Stimulated activated CD4-positive, alpha-beta T cell treated with anti-CD3 and anti-CD28 coated beads, Interleukin-15, amount 100 ng/mL, for 1 hour (primary cell): Measurements from ENCODE around the gene CMSS1.

Experiments
- DNase-seq, 2 donors: peaks; one replicate each; pipeline ENCODE4 v3.0.0-alpha.2; 2020; ENCODE audit warnings: low read depth in 1 of 2, low spot score in 1 of 2

Gene CMSS1

GRCh38 chr3:99981138-99981537, 163.5 kb downstream of the CMSS1 start:
- DNase-seq: no peak

- no peak for DNase-seq
Measured at GRCh38 chr3:99982650-99983049, 165.0 kb downstream of the CMSS1 start.

GRCh38 chr3:99984139-99984538, 166.5 kb downstream of the CMSS1 start:
- no peak for DNase-seq

- no peak for DNase-seq
Measured at GRCh38 chr3:99984668-99985067, 167.0 kb downstream of the CMSS1 start.

GRCh38 chr3:99990179-99990578, 172.5 kb downstream of the CMSS1 start:
- DNase-seq: no peak

- no peak for DNase-seq
Measured at GRCh38 chr3:99997293-99997692, 179.6 kb downstream of the CMSS1 start.

- no peak for DNase-seq
Measured at GRCh38 chr3:99999536-99999935, 181.9 kb downstream of the CMSS1 start.

- no peak for DNase-seq
Measured at GRCh38 chr3:100001083-100001482, 183.4 kb downstream of the CMSS1 start.

- DNase-seq: no peak
Measured at GRCh38 chr3:100001526-100002270, 184.0 kb downstream of the CMSS1 start.

GRCh38 chr3:100002599-100003350, 185.1 kb downstream of the CMSS1 start:
- DNase-seq: no peak

- DNase-seq: no peak
Measured at GRCh38 chr3:100003609-100004503, 186.2 kb downstream of the CMSS1 start.

- no peak for DNase-seq
Measured at GRCh38 chr3:100004931-100005330, 187.3 kb downstream of the CMSS1 start.

- DNase-seq: no peak
Measured at GRCh38 chr3:100005665-100006393, 188.2 kb downstream of the CMSS1 start.

- DNase-seq: no peak
Measured at GRCh38 chr3:100006570-100007271, 189.1 kb downstream of the CMSS1 start.

GRCh38 chr3:100007313-100007712, 189.7 kb downstream of the CMSS1 start:
- no peak for DNase-seq

- no peak for DNase-seq
Measured at GRCh38 chr3:100008081-100008698, 190.5 kb downstream of the CMSS1 start.

GRCh38 chr3:100009276-100010086, 191.8 kb downstream of the CMSS1 start:
- no peak for DNase-seq

GRCh38 chr3:100010087-100010417, 192.4 kb downstream of the CMSS1 start:
- DNase-seq: no peak

- no peak for DNase-seq
Measured at GRCh38 chr3:100018806-100019205, 201.1 kb downstream of the CMSS1 start.
